Ishikawa (cell line): ENCODE measurements around the gene TMEM8B.

Experiments used
- CEBPB ChIP-seq: IDR thresholded peaks from 2 replicates; pipeline ENCODE4 v1.6.1; 2012
- CREB1 ChIP-seq: IDR thresholded peaks from 2 replicates; pipeline ENCODE4 v1.6.1; 2012; ENCODE audit warnings: low read depth
- EGR1 ChIP-seq: IDR thresholded peaks from 2 replicates; pipeline ENCODE4 v1.6.1; 2012
- EP300 ChIP-seq: IDR thresholded peaks from 2 replicates; pipeline ENCODE4 v1.6.1; 2012; ENCODE audit warnings: borderline replicate concordance
- FOXM1 ChIP-seq: IDR thresholded peaks from 2 replicates; pipeline ENCODE4 v1.6.1; 2012; ENCODE audit warnings: low read depth, borderline replicate concordance
- MAX ChIP-seq: IDR thresholded peaks from 2 replicates; pipeline ENCODE4 v1.6.1; 2012
- NFIC ChIP-seq: IDR thresholded peaks from 2 replicates; pipeline ENCODE4 v1.6.1; 2012
- RAD21 ChIP-seq: IDR thresholded peaks from 2 replicates; pipeline ENCODE4 v1.6.1; 2012; ENCODE audit warnings: low read depth
- REST ChIP-seq: IDR thresholded peaks from 2 replicates; pipeline ENCODE4 v1.6.1; 2012; ENCODE audit warnings: low read depth, mild to moderate bottlenecking
- TAF1 ChIP-seq: IDR thresholded peaks from 2 replicates; pipeline ENCODE4 v1.6.1; 2012; ENCODE audit warnings: low read depth, mild to moderate bottlenecking
- TCF12 ChIP-seq: IDR thresholded peaks from 2 replicates; pipeline ENCODE4 v1.6.1; 2012; ENCODE audit warnings: low read depth
- TEAD4 ChIP-seq: IDR thresholded peaks from 2 replicates; pipeline ENCODE4 v1.6.1; 2012
- USF1 ChIP-seq: IDR thresholded peaks from 2 replicates; pipeline ENCODE4 v1.6.1; 2012
- YY1 ChIP-seq: IDR thresholded peaks from 2 replicates; pipeline ENCODE4 v1.6.1; 2012; ENCODE audit warnings: low read depth
- ZBTB7A ChIP-seq: IDR thresholded peaks from 2 replicates; pipeline ENCODE4 v1.6.1; 2012; ENCODE audit warnings: low read depth

The TMEM8B gene

GRCh38 chr9:35816708-35817107 lies 12.3 kb upstream of the TMEM8B start:
- TF ChIP-seq TEAD4 (no peak), REST (no peak), NFIC (no peak), USF1 (no peak)

GRCh38 chr9:35818341-35818740 lies 10.7 kb upstream of the TMEM8B start:
- TF ChIP-seq USF1, result no peak
- no peak for TF ChIP-seq TAF1
- no peak for TF ChIP-seq ZBTB7A
- TF ChIP-seq MAX, result no peak
- no peak for TF ChIP-seq CEBPB
- no peak for TF ChIP-seq TEAD4

GRCh38 chr9:35820076-35820475 lies 9.0 kb upstream of the TMEM8B start:
- TF ChIP-seq YY1 (no peak), EP300 (no peak), FOXM1 (no peak), REST (no peak), TAF1 (no peak), RAD21 (no peak), EGR1 (no peak), USF1 (no peak), CREB1 (no peak), MAX (no peak)

- TF ChIP-seq EP300, result no peak
- no peak for TF ChIP-seq TCF12
- TF ChIP-seq TAF1, result no peak
- TF ChIP-seq EGR1, result no peak
- no peak for TF ChIP-seq REST
- TF ChIP-seq CEBPB, result no peak
- no peak for TF ChIP-seq USF1
- no peak for TF ChIP-seq MAX
- TF ChIP-seq NFIC, result no peak
- no peak for TF ChIP-seq TEAD4
- TF ChIP-seq RAD21, result no peak
- TF ChIP-seq FOXM1, result no peak
- no peak for TF ChIP-seq CREB1
- TF ChIP-seq YY1, result no peak
- no peak for TF ChIP-seq ZBTB7A
Observed at GRCh38 chr9:35822926-35823325, 6.1 kb upstream of the TMEM8B start.
